Neural progenitor cell (in vitro differentiated cells): ENCODE data around the gene NGRN.

Experiments
- CTCF ChIP-seq: fragments of 200-600 bp; sonication (generic); IDR thresholded peaks from 2 replicates; pipeline ENCODE4 v1.5.1; 2017; ENCODE audit warnings: antibody characterized with exemption, mild to moderate bottlenecking
- EZH2 ChIP-seq: fragments of 200-600 bp; sonication (generic); IDR thresholded peaks from 2 replicates; pipeline ENCODE4 v1.6.1; 2017; ENCODE audit warnings: antibody characterized with exemption, mild to moderate bottlenecking, moderate library complexity

- TF ChIP-seq CTCF = no peak
- TF ChIP-seq EZH2 = no peak
Observed at GRCh38 chr15:90287946-90288345, 22.5 kb downstream of the NGRN start.
